Measurements from ENCODE around the gene BCAP31. TPM values are rescaled to one million over a fixed set of nuclear protein-coding genes. Genes with fewer than 3 reads are reported as not detected.
A peak's percentile ranks its signal among the peaks of the same experiment; 100 is the strongest.
"Not testable (repeated sequence)": the region's sequence is repeated elsewhere in the genome, so short reads cannot be mapped to it uniquely, and the experiment has no call there.

Gene BCAP31
- total RNA-seq, 2 experiments from 2014 or later: 97.6 to 102 TPM

- TF ChIP-seq CTCF (IDR thresholded peaks at IDR 0.05): no peak
- no peak for ATAC-seq
- Mint-ChIP-seq H3K9me3 (peaks cover 5% of the 10 kb centered on the region), H3K27ac (peak overlapping the region; percentile 56), H3K27me3 (no peaks in the 10 kb centered on the region), H3K36me3 (ENCODE audit: low read depth) (peaks cover 6% of the 10 kb centered on the region), H3K4me3 (peak overlapping the region; percentile 11), H3K4me1 (ENCODE audit: low read depth) (peaks cover 32% of the 10 kb centered on the region)
- intact Hi-C loops (cut with micrococcal nuclease): no loop called here
- ChIA-PET POLR2A (no interaction called here), CTCF (interaction anchor here (1.0 kb wide), 1 partner anchor 69 kb away, joined by 3 read pairs; no protein-coding TSS in a partner anchor)
- DNase-seq: no peak
Observed at GRCh38 chrX:153731117-153731844, 7.1 kb upstream of the BCAP31 start.

GRCh38 chrX:153730115-153730514 lies 5.9 kb upstream of the BCAP31 start:
- H3K27ac Mint-ChIP-seq; H3K27me3 Mint-ChIP-seq; H3K4me3 Mint-ChIP-seq; H3K9me3 Mint-ChIP-seq; POLR2A ChIA-PET; ATAC-seq; intact Hi-C loops (cut with micrococcal nuclease); CTCF ChIA-PET; DNase-seq; H3K36me3 Mint-ChIP-seq (ENCODE audit: low read depth): not testable (repeated sequence)
- H3K4me1 Mint-ChIP-seq (ENCODE audit: low read depth): peaks cover 26% of the 10 kb centered on the region

- Mint-ChIP-seq H3K4me3 (no peak overlapping the region), H3K27ac (no peak overlapping the region), H3K27me3 (no peaks in the 10 kb centered on the region), H3K4me1 (ENCODE audit: low read depth) (peaks cover 21% of the 10 kb centered on the region), H3K9me3 (peaks cover 5% of the 10 kb centered on the region), H3K36me3 (ENCODE audit: low read depth) (peaks cover 3% of the 10 kb centered on the region)
- ChIA-PET POLR2A (no interaction called here), CTCF (interaction anchor here (1.1 kb wide), 1 partner anchor 198 kb away, joined by 4 read pairs; no protein-coding TSS in a partner anchor)
- intact Hi-C loops (cut with micrococcal nuclease): no loop called here
- DNase-seq (no peak), ATAC-seq (no peak)
- no peak for TF ChIP-seq CTCF (IDR thresholded peaks at IDR 0.05)
Observed at GRCh38 chrX:153728951-153729631, 4.9 kb upstream of the BCAP31 start.

GRCh38 chrX:153728095-153728494 lies 3.9 kb upstream of the BCAP31 start:
- H3K4me1 Mint-ChIP-seq (ENCODE audit: low read depth): peaks cover 21% of the 10 kb centered on the region
- no peaks in the 10 kb centered on the region for H3K27me3 Mint-ChIP-seq
- peaks cover 3% of the 10 kb centered on the region for H3K36me3 Mint-ChIP-seq (ENCODE audit: low read depth)
- DNase-seq (no peak), ATAC-seq (no peak)
- CTCF ChIA-PET: interaction anchor here (1.0 to 1.1 kb wide), 2 partner anchors 36 to 199 kb away, joined by 3 to 4 read pairs; partner anchors contain the start of gene PLXNB3
- no peak for TF ChIP-seq CTCF (IDR thresholded peaks at IDR 0.05)
- POLR2A ChIA-PET: no interaction called here
- intact Hi-C loops (cut with micrococcal nuclease): no loop called here
- H3K27ac Mint-ChIP-seq: peak overlapping the region; percentile 27
- no peak overlapping the region for H3K4me3 Mint-ChIP-seq
- H3K9me3 Mint-ChIP-seq: peaks cover 5% of the 10 kb centered on the region

GRCh38 chrX:153727123-153727931 lies 3.1 kb upstream of the BCAP31 start:
- no peaks in the 10 kb centered on the region for H3K27me3 Mint-ChIP-seq
- ChIA-PET CTCF (interaction anchor here (1.0 to 1.1 kb wide), 2 partner anchors 27 to 37 kb away, joined by 3 read pairs; partner anchors contain the start of gene PLXNB3), POLR2A (no interaction called here)
- peak overlapping the region; percentile 56 for H3K4me3 Mint-ChIP-seq
- peaks cover 5% of the 10 kb centered on the region for H3K9me3 Mint-ChIP-seq
- H3K36me3 Mint-ChIP-seq (ENCODE audit: low read depth): peaks cover 10% of the 10 kb centered on the region
- H3K27ac Mint-ChIP-seq: no peak overlapping the region
- peaks cover 21% of the 10 kb centered on the region for H3K4me1 Mint-ChIP-seq (ENCODE audit: low read depth)
- intact Hi-C loops (cut with micrococcal nuclease): no loop called here
- ATAC-seq: no peak
- no peak for TF ChIP-seq CTCF (IDR thresholded peaks at IDR 0.05)
- DNase-seq: no peak
